PC-3 (cell line): Measurements from ENCODE around the gene HMGXB3. TPM values are rescaled to one million over a fixed set of nuclear protein-coding genes. Genes with fewer than 3 reads are reported as not detected.

Source experiments
- ATAC-seq: fragments of 200-7000 bp; cut with Tn5 transposase; 2 replicates; pipeline ENCODE4 v1.9.1; 2020; ENCODE audit warnings: mild to moderate bottlenecking, moderate library complexity
- BruUV-seq: library from RNA; stranded (reverse); fragments of 400-500 nt; replicated peaks from 2 replicates; lab custom pipeline; 2021; lab: Mats Ljungman, UMichigan
- CTCF ChIA-PET: fragments of 300-600 bp; sonication (Branson Sonifier 250); formaldehyde crosslinking; loops from one replicate; lab custom pipeline; 2022; ENCODE audit warnings: antibody characterized with exemption; lab: Charles Lee
- POLR2A ChIA-PET: fragments of 300-600 bp; sonication (Branson Sonifier 250); formaldehyde crosslinking; loops from one replicate; lab custom pipeline; 2022; ENCODE audit warnings: antibody characterized with exemption; ENCODE audit not compliant: unreplicated experiment; lab: Charles Lee
- DNase-seq: peaks from one replicate; pipeline ENCODE4 v3.0.0-alpha.2; 2015
- H2AFZ ChIP-seq: fragments of 300-600 bp; sonication (generic); 2 replicates; pipeline ENCODE4 v1.6.0; 2016; ENCODE audit warnings: antibody characterized with exemption, low read length
- H3F3A ChIP-seq: fragments of 300-600 bp; sonication (generic); one replicate; pipeline ENCODE4 v1.6.0; 2017; ENCODE audit warnings: antibody characterized with exemption, low read length, control low read depth, mild to moderate bottlenecking; ENCODE audit not compliant: unreplicated experiment
- H3K27ac ChIP-seq: fragments of 300-600 bp; sonication (generic); 2 replicates; pipeline ENCODE4 v1.5.1; 2016; ENCODE audit warnings: mild to moderate bottlenecking, low read length
- H3K27me3 ChIP-seq: fragments of 300-600 bp; sonication (generic); 2 replicates; pipeline ENCODE4 v1.6.1; 2016; ENCODE audit warnings: low read length, mixed read lengths
- H3K36me3 ChIP-seq: fragments of 300-600 bp; sonication (generic); 2 replicates; pipeline ENCODE4 v1.6.1; 2016; ENCODE audit warnings: low read depth, mixed run types, low read length, mixed read lengths
- H3K4me1 ChIP-seq: fragments of 300-600 bp; sonication (generic); 2 replicates; pipeline ENCODE4 v1.5.1; 2016; ENCODE audit warnings: low read length; ENCODE audit not compliant: insufficient read depth
- H3K4me2 ChIP-seq: fragments of 300-600 bp; sonication (generic); 2 replicates; pipeline ENCODE4 v1.6.0; 2016; ENCODE audit warnings: low read length
- H3K4me3 ChIP-seq: fragments of 300-600 bp; sonication (generic); 2 replicates; pipeline ENCODE4 v1.5.1; 2016; ENCODE audit warnings: mild to moderate bottlenecking, low read length, mixed read lengths
- H3K79me2 ChIP-seq: fragments of 300-600 bp; sonication (generic); 2 replicates; pipeline ENCODE4 v1.6.1; 2017; ENCODE audit warnings: low read length, mixed read lengths
- H3K9ac ChIP-seq: fragments of 300-600 bp; sonication (generic); 2 replicates; pipeline ENCODE4 v1.6.0; 2016; ENCODE audit warnings: mild to moderate bottlenecking, low read length
- H3K9me2 ChIP-seq: fragments of 300-600 bp; sonication (generic); replicated peaks from 2 replicates; pipeline ENCODE4 v1.6.1; 2016; ENCODE audit warnings: mixed run types, low read length, mixed read lengths
- H3K9me3 ChIP-seq: fragments of 300-600 bp; sonication (generic); 2 replicates; pipeline ENCODE4 v1.6.1; 2016; ENCODE audit warnings: low read length, mixed read lengths
- H4K20me1 ChIP-seq: fragments of 300-600 bp; sonication (generic); 2 replicates; pipeline ENCODE4 v1.6.1; 2016; ENCODE audit warnings: low read length, mixed read lengths
- CTCF ChIP-seq: fragments of 300-600 bp; sonication (generic); conservative IDR thresholded peaks from 2 replicates; pipeline ENCODE4 v1.5.1; 2017; ENCODE audit warnings: antibody characterized with exemption, low read depth, mild to moderate bottlenecking, low read length
- EZH2 ChIP-seq: fragments of 300-600 bp; sonication (generic); IDR thresholded peaks from one replicate; pipeline ENCODE4 v1.6.1; 2017; ENCODE audit warnings: antibody characterized with exemption, mild to moderate bottlenecking, low read length; ENCODE audit not compliant: unreplicated experiment
- EZH2phosphoT487 ChIP-seq: fragments of 300-600 bp; sonication (generic); IDR thresholded peaks from 2 replicates; pipeline ENCODE4 v1.6.1; 2018; ENCODE audit warnings: mild to moderate bottlenecking, antibody characterized with exemption, low read length, borderline replicate concordance
- intact Hi-C: fragments of 100-400 bp; cut with micrococcal nuclease; formaldehyde crosslinking; loops from 2 replicates; pipeline ENCODE4 v1.9.0; 2023
- total RNA-seq: library from RNA; depleted of rRNA; stranded (reverse); fragments of >200 nt; gene quantifications from 2 replicates; pipeline ENCODE4 v1.2.3, GENCODE V29; 2014

The HMGXB3 gene
- total RNA-seq, 1 experiment from 2014 or later = 56.6 TPM

- Histone ChIP-seq H3K4me3 (no peak overlapping the region), H3K4me1 (peaks cover 14% of the 10 kb centered on the region), H3K27ac (no peak overlapping the region), H3K9ac (no peak overlapping the region), H3K36me3 (no peaks in the 10 kb centered on the region), H3K4me2 (no peak overlapping the region), H3K9me2 (no peaks in the 10 kb centered on the region), H2AFZ (no peak overlapping the region), H4K20me1 (no peaks in the 10 kb centered on the region), H3F3A (no peaks in the 10 kb centered on the region), H3K27me3 (no peaks in the 10 kb centered on the region), H3K9me3 (no peaks in the 10 kb centered on the region), H3K79me2 (no peaks in the 10 kb centered on the region)
- POLR2A ChIA-PET = no interaction called here
- ATAC-seq (no peak), DNase-seq (no peak)
- intact Hi-C loops = no loop called here
- BruUV-seq = no TSS peak
- CTCF ChIA-PET = interaction anchor here (0.6 kb wide), 1 partner anchor 276 kb away, joined by 3 read pairs; no protein-coding TSS in a partner anchor
- TF ChIP-seq CTCF (no peak), EZH2phosphoT487 (no peak), EZH2 (no peak)
Observed at GRCh38 chr5:150066436-150066835, 65.9 kb downstream of the HMGXB3 start.

- DNase-seq = peak; percentile 52
- POLR2A ChIA-PET = no interaction called here
Observed at GRCh38 chr5:150066901-150067396, 66.4 kb downstream of the HMGXB3 start.

More at GRCh38 chr5:150066901-150067396, 66.4 kb downstream of the HMGXB3 start:
- H3K4me1 ChIP-seq = peaks cover 14% of the 10 kb centered on the region
- intact Hi-C loops = no loop called here
- TF ChIP-seq EZH2phosphoT487 (no peak), CTCF (no peak), EZH2 (no peak)
- no peak overlapping the region for H2AFZ ChIP-seq
- no peak overlapping the region for H3K4me3 ChIP-seq
- no peaks in the 10 kb centered on the region for H3K79me2 ChIP-seq
- no peaks in the 10 kb centered on the region for H3K9me2 ChIP-seq
- H3K9ac ChIP-seq = no peak overlapping the region
- H3K4me2 ChIP-seq = no peak overlapping the region
- BruUV-seq = no TSS peak
- H3K9me3 ChIP-seq = no peaks in the 10 kb centered on the region
- H3F3A ChIP-seq = no peaks in the 10 kb centered on the region
- no peaks in the 10 kb centered on the region for H3K27me3 ChIP-seq
- CTCF ChIA-PET = interaction anchor here (0.6 kb wide), 1 partner anchor 276 kb away, joined by 3 read pairs; no protein-coding TSS in a partner anchor
- H4K20me1 ChIP-seq = no peaks in the 10 kb centered on the region
- H3K27ac ChIP-seq = no peak overlapping the region
- peak; percentile 37 for ATAC-seq
- no peaks in the 10 kb centered on the region for H3K36me3 ChIP-seq
